Gastroesophageal sphincter (tissue), 4 donors: Measurements from ENCODE around the gene NDFIP2. TPM values are rescaled to one million over a fixed set of nuclear protein-coding genes. Genes with fewer than 3 reads are reported as not detected.

Experiments used
- ATAC-seq: fragments of 150-250 bp; one replicate; pipeline ENCODE4 v1.9.1; 2016; ENCODE audit warnings: mild to moderate bottlenecking, moderate library complexity
- H3K27ac ChIP-seq, 4 donors: fragments of 200-600 bp; sonication (generic) in 3 of 4; 1 replicate in 3 of 4; 2 replicates in 1 of 4; pipeline ENCODE4 v1.5.1; 2016 to 2019
- H3K27me3 ChIP-seq: fragments of 200-600 bp; sonication (generic); one replicate; pipeline ENCODE4 v1.5.1; 2019
- H3K36me3 ChIP-seq, 2 donors: fragments of 200-600 bp; sonication (generic); one replicate each; pipeline ENCODE4 v1.5.1; 2019; ENCODE audit warnings: control low read depth in 1 of 2
- H3K4me1 ChIP-seq, 3 donors: fragments of 200-600 bp; sonication (generic); 1 replicate in 2 of 3; 2 replicates in 1 of 3; pipeline ENCODE4 v1.5.1; 2016 to 2019; ENCODE audit warnings: control low read depth in 2 of 3
- H3K4me3 ChIP-seq, 2 donors: fragments of 200-600 bp; sonication (generic); one replicate each; pipeline ENCODE4 v1.5.1; 2019; ENCODE audit warnings: mild to moderate bottlenecking in 1 of 2, moderate library complexity in 1 of 2
- H3K9me3 ChIP-seq, 3 donors: fragments of 200-600 bp; sonication (generic); one replicate each; pipeline ENCODE4 v1.5.1; 2017 to 2019; ENCODE audit warnings: control low read depth in 2 of 3
- CTCF ChIP-seq, 4 experiments: fragments of 200-600 bp in 2 of 4; fragments of 450-650 bp in 2 of 4; sonication (generic) in 1 of 4; IDR thresholded peaks; one replicate each; pipeline ENCODE4 v1.5.1; 2017 to 2019; ENCODE audit warnings: antibody characterized with exemption in 4 of 4, mild to moderate bottlenecking in 2 of 4, moderate library complexity in 2 of 4
- EP300 ChIP-seq: sonication (generic); formaldehyde crosslinking; IDR thresholded peaks from one replicate; pipeline ENCODE4 v1.6.1; 2017; ENCODE audit warnings: antibody characterized with exemption, mild to moderate bottlenecking
- POLR2A ChIP-seq, 2 donors: fragments of 450-650 bp; IDR thresholded peaks; one replicate each; pipeline ENCODE4 v1.6.1; 2017; ENCODE audit warnings: antibody characterized with exemption in 2 of 2, mild to moderate bottlenecking in 2 of 2, moderate library complexity in 1 of 2
- POLR2AphosphoS5 ChIP-seq: sonication (generic); formaldehyde crosslinking; IDR thresholded peaks from one replicate; pipeline ENCODE4 v1.6.1; 2017; ENCODE audit warnings: antibody characterized with exemption
- WGBS, 2 donors: methylation state at CpG; one replicate each; pipeline ENCODE4 v1.1.5; 2018; ENCODE audit warnings: low coverage in 1 of 2; 5-methylcytosine and 5-hydroxymethylcytosine counted together
- total RNA-seq, 4 donors: library from RNA; depleted of rRNA; stranded (reverse); fragments of >200 nt; gene quantifications; one replicate each; pipeline ENCODE4 v1.1.0, GENCODE V29; 2016

The NDFIP2 gene
- total RNA-seq, 4 donors from 2014 or later: 6.9 to 21.6 (median 10.7) TPM

GRCh38 chr13:79457948-79458347 is 23.0 kb upstream of the NDFIP2 start:
- Histone ChIP-seq H3K36me3 (no peaks in the 10 kb centered on the region), H3K9me3 (no peaks in the 10 kb centered on the region), H3K4me3 (no peak overlapping the region), H3K27me3 (peaks cover 4% of the 10 kb centered on the region), H3K27ac (no peak overlapping the region), H3K4me1 (no peaks in the 10 kb centered on the region)
- 42 to 56% methylated on average over 2 of the region's 2 CpGs for WGBS, 2 donors
- ATAC-seq: no peak
- TF ChIP-seq POLR2A (IDR thresholded peaks at IDR 0.05) (no peak), CTCF (IDR thresholded peaks at IDR 0.05) (no peak), POLR2AphosphoS5 (no peak), EP300 (no peak)

- no peak for ATAC-seq
- H3K27me3 ChIP-seq: peaks cover 4% of the 10 kb centered on the region
- TF ChIP-seq POLR2AphosphoS5: no peak
- no peak for TF ChIP-seq POLR2A (IDR thresholded peaks at IDR 0.05)
- 52 to 75% methylated on average over 2 of the region's 2 CpGs for WGBS, 2 donors
- H3K4me3 ChIP-seq: no peak overlapping the region
- no peaks in the 10 kb centered on the region for H3K4me1 ChIP-seq
- H3K9me3 ChIP-seq: no peaks in the 10 kb centered on the region
- H3K36me3 ChIP-seq: no peaks in the 10 kb centered on the region
- H3K27ac ChIP-seq: no peak overlapping the region
Measured at GRCh38 chr13:79458436-79458835, 22.5 kb upstream of the NDFIP2 start.

GRCh38 chr13:79459906-79460305 is 21.0 kb upstream of the NDFIP2 start:
- no peak for TF ChIP-seq POLR2A (IDR thresholded peaks at IDR 0.05)
- TF ChIP-seq POLR2AphosphoS5: no peak
- no peak for TF ChIP-seq CTCF (IDR thresholded peaks at IDR 0.05)
- TF ChIP-seq EP300: no peak
- 25 to 64% methylated on average over 1 to 3 of the region's 3 CpGs for WGBS, 2 donors

GRCh38 chr13:79462895-79463294 is 18.1 kb upstream of the NDFIP2 start:
- Histone ChIP-seq H3K4me3 (no peak overlapping the region), H3K27me3 (peaks cover 3% of the 10 kb centered on the region), H3K36me3 (no peaks in the 10 kb centered on the region), H3K9me3 (no peaks in the 10 kb centered on the region), H3K27ac (no peak overlapping the region), H3K4me1 (no peaks in the 10 kb centered on the region)
- ATAC-seq: no peak
- TF ChIP-seq CTCF (IDR thresholded peaks at IDR 0.05) (no peak), POLR2A (IDR thresholded peaks at IDR 0.05) (no peak), EP300 (no peak), POLR2AphosphoS5 (no peak)

More at GRCh38 chr13:79459906-79460305, 21.0 kb upstream of the NDFIP2 start:
- Histone ChIP-seq H3K9me3 (no peaks in the 10 kb centered on the region), H3K4me1 (no peaks in the 10 kb centered on the region), H3K36me3 (no peaks in the 10 kb centered on the region), H3K27me3 (peaks cover 7% of the 10 kb centered on the region), H3K4me3 (no peak overlapping the region), H3K27ac (no peak overlapping the region)
- no peak for ATAC-seq

GRCh38 chr13:79463604-79464003 is 17.4 kb upstream of the NDFIP2 start:
- TF ChIP-seq POLR2A (IDR thresholded peaks at IDR 0.05): no peak
- no peak for ATAC-seq

GRCh38 chr13:79466872-79467271 is 14.1 kb upstream of the NDFIP2 start:
- Histone ChIP-seq H3K9me3 (no peaks in the 10 kb centered on the region), H3K4me3 (no peak overlapping the region), H3K36me3 (no peaks in the 10 kb centered on the region), H3K27me3 (peaks cover 3% of the 10 kb centered on the region), H3K27ac (no peak overlapping the region), H3K4me1 (no peaks in the 10 kb centered on the region)
- 60 to 94% methylated on average over 2 of the region's 2 CpGs for WGBS, 2 donors
- ATAC-seq: no peak
- TF ChIP-seq POLR2AphosphoS5: no peak

More at GRCh38 chr13:79463604-79464003, 17.4 kb upstream of the NDFIP2 start:
- H3K4me1 ChIP-seq: no peaks in the 10 kb centered on the region
- no peak overlapping the region for H3K4me3 ChIP-seq
- peaks cover 3% of the 10 kb centered on the region for H3K27me3 ChIP-seq
- 89 to 100% methylated on average over 1 of the region's 1 CpG for WGBS, 2 donors
- H3K9me3 ChIP-seq: no peaks in the 10 kb centered on the region
- H3K27ac ChIP-seq: no peak overlapping the region
- H3K36me3 ChIP-seq: no peaks in the 10 kb centered on the region
